ENCODE data around the gene PSTK. TPM values are rescaled to one million over a fixed set of nuclear protein-coding genes. Genes with fewer than 3 reads are reported as not detected.

Gene PSTK
- total and polyA plus RNA-seq, 10 of the 15 experiments (the other 5 are each of a cell fraction or from before 2014, with no cell fraction given) = 1.8 to 7.1 (median 3.4) TPM

DNA sequence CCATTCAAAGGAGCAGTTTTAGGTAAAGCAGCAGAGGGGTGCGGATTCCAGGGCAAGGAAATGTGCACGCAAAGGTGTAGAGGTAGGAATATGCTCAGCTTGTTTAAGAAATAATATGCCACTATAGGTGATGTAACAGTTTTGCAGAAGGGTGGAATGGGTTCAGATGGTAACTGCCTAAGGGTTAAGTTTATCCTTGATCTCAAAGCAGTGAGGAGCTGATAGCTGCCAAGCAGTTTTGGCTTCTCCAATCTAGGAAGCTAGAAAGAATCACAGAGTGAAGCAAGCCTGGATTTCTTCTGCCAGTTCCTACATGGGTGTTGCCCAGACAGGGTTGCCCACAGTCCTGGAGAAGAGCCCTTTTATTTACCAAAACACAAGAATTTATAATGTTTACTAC, 34.6 kb downstream of the PSTK start (continued):
- TF ChIP-seq, protein P1, sequence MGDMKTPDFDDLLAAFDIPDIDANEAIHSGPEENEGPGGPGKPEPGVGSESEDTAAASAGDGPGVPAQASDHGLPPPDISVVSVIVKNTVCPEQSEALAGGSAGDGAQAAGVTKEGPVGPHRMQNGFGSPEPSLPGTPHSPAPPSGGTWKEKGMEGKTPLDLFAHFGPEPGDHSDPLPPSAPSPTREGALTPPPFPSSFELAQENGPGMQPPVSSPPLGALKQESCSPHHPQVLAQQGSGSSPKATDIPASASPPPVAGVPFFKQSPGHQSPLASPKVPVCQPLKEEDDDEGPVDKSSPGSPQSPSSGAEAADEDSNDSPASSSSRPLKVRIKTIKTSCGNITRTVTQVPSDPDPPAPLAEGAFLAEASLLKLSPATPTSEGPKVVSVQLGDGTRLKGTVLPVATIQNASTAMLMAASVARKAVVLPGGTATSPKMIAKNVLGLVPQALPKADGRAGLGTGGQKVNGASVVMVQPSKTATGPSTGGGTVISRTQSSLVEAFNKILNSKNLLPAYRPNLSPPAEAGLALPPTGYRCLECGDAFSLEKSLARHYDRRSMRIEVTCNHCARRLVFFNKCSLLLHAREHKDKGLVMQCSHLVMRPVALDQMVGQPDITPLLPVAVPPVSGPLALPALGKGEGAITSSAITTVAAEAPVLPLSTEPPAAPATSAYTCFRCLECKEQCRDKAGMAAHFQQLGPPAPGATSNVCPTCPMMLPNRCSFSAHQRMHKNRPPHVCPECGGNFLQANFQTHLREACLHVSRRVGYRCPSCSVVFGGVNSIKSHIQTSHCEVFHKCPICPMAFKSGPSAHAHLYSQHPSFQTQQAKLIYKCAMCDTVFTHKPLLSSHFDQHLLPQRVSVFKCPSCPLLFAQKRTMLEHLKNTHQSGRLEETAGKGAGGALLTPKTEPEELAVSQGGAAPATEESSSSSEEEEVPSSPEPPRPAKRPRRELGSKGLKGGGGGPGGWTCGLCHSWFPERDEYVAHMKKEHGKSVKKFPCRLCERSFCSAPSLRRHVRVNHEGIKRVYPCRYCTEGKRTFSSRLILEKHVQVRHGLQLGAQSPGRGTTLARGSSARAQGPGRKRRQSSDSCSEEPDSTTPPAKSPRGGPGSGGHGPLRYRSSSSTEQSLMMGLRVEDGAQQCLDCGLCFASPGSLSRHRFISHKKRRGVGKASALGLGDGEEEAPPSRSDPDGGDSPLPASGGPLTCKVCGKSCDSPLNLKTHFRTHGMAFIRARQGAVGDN (IDR thresholded peaks at IDR 0.05) = no peak
- no peak for TF ChIP-seq ZSCAN29 (IDR thresholded peaks at IDR 0.05)
- no peak for TF ChIP-seq CREB1 (IDR thresholded peaks at IDR 0.05; ENCODE audit: low read depth)

DNA sequence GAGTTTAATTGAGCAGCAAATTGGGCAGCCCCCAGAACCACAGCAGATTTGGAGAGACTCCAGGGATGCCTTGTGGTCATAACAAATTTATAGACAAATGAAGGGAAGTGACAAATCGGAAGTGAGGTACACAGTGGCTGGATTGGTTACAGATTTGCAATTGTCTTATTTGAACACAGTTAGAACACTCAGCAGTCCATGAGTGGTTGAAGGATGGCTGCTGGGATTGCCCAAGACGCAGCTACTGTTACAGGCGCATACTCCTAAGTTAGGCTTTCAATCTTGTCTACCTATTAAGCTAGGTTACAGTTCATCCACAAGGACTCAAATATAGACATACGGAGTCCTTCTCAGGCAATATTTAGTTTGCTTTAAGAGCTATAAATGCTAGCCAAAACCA, 36.0 kb downstream of the PSTK start:
- WGBS (ENCODE audit: insufficient coverage, insufficient replicate concordance, low lambda C conversion rate, missing lambda C conversion rate) = 98% methylated on average over 4 of the region's 4 CpGs
- POLR2A ChIA-PET = no interaction called here
- no peak for TF ChIP-seq YBX1 (IDR thresholded peaks at IDR 0.05)
- TF ChIP-seq RAD21 (IDR thresholded peaks at IDR 0.05; ENCODE audit: insufficient read depth, low read depth, low read length) = no peak
- no peak for TF ChIP-seq CEBPB (IDR thresholded peaks at IDR 0.05; ENCODE audit: borderline replicate concordance in 1 of 2, low read depth in 2 of 2, low read length in 2 of 2)
- TF ChIP-seq, protein P2, sequence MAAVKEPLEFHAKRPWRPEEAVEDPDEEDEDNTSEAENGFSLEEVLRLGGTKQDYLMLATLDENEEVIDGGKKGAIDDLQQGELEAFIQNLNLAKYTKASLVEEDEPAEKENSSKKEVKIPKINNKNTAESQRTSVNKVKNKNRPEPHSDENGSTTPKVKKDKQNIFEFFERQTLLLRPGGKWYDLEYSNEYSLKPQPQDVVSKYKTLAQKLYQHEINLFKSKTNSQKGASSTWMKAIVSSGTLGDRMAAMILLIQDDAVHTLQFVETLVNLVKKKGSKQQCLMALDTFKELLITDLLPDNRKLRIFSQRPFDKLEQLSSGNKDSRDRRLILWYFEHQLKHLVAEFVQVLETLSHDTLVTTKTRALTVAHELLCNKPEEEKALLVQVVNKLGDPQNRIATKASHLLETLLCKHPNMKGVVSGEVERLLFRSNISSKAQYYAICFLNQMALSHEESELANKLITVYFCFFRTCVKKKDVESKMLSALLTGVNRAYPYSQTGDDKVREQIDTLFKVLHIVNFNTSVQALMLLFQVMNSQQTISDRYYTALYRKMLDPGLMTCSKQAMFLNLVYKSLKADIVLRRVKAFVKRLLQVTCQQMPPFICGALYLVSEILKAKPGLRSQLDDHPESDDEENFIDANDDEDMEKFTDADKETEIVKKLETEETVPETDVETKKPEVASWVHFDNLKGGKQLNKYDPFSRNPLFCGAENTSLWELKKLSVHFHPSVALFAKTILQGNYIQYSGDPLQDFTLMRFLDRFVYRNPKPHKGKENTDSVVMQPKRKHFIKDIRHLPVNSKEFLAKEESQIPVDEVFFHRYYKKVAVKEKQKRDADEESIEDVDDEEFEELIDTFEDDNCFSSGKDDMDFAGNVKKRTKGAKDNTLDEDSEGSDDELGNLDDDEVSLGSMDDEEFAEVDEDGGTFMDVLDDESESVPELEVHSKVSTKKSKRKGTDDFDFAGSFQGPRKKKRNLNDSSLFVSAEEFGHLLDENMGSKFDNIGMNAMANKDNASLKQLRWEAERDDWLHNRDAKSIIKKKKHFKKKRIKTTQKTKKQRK (IDR thresholded peaks at IDR 0.05; ENCODE audit: low read depth, low read length) = no peak
- TF ChIP-seq USF1 (IDR thresholded peaks at IDR 0.05; ENCODE audit: borderline replicate concordance, extremely low read length, insufficient read depth, low read depth, low read length) = no peak
- no peak for TF ChIP-seq POLR2AphosphoS5 (IDR thresholded peaks at IDR 0.05; ENCODE audit: low read length)
- no peak for TF ChIP-seq EGR1 (IDR thresholded peaks at IDR 0.05; ENCODE audit: borderline replicate concordance in 1 of 2, low read depth in 2 of 2, low read length in 2 of 2)
- no peak for TF ChIP-seq RAD51 (IDR thresholded peaks at IDR 0.05)

More for the DNA sequence above, 36.0 kb downstream of the PSTK start:
- H3K27me3 ChIP-seq (replicated peaks in 1 of 2; ENCODE audit: control insufficient read depth in 2 of 2, insufficient read depth in 2 of 2, low read length in 1 of 2) = no peaks in the 10 kb centered on the region
- ATAC-seq (no peak), DNase-seq (ENCODE audit: low read depth, low spot score) (no peak), FAIRE-seq (no peak)
- no peaks in the 10 kb centered on the region for H3K79me2 ChIP-seq (ENCODE audit: control insufficient read depth, insufficient read depth, low read length)
- RAD21 ChIA-PET (ENCODE audit: unreplicated experiment) = no interaction called here
- H3K4me2 ChIP-seq (ENCODE audit: control insufficient read depth, insufficient read depth) = no peak overlapping the region
- in situ Hi-C loops (cut with MboI) = no loop called here
- CTCF ChIA-PET = interaction anchor here (1.1 kb wide), 1 partner anchor 27 kb away, joined by 3 read pairs; no protein-coding TSS in a partner anchor
- H4K20me1 ChIP-seq (ENCODE audit: control insufficient read depth, insufficient read depth) = no peaks in the 10 kb centered on the region
- H3K9me3 ChIP-seq (replicated peaks; ENCODE audit: control insufficient read depth, insufficient read depth, low read length) = no peaks in the 10 kb centered on the region; the same call in 2 of the 3 replicates
- intact Hi-C loops (cut with micrococcal nuclease; ENCODE audit: unreplicated experiment) = no loop called here
- no peaks in the 10 kb centered on the region for H3K4me1 ChIP-seq (ENCODE audit: control insufficient read depth, insufficient read depth, low read length)
- no peak overlapping the region for H2AFZ ChIP-seq (ENCODE audit: control insufficient read depth, low read depth, low read length)
- no peaks in the 10 kb centered on the region for H3K36me3 ChIP-seq (ENCODE audit: control insufficient read depth in 2 of 2, insufficient read depth in 2 of 2, low read length in 1 of 2)
- no TSS peak for BruUV-seq (replicated peaks)
- no peak overlapping the region for H3K4me3 ChIP-seq
- H3K9ac ChIP-seq (ENCODE audit: control insufficient read depth, insufficient read depth, low read length) = no peak overlapping the region
- SMC1A ChIA-PET (ENCODE audit: uncharacterized antibody, unreplicated experiment) = no interaction called here
- H3K27ac ChIP-seq (ENCODE audit: control insufficient read depth, insufficient read depth) = no peak overlapping the region

Data from GM12878 (cell line).